GM12865 (cell line): ENCODE measurements around the gene KRT15.

Experiments used
- DNase-seq: peaks from one replicate; pipeline ENCODE4 v3.0.0; 2010; ENCODE audit warnings: low read depth
- H3K4me3 ChIP-seq: 2 replicates; pipeline ENCODE4 v1.5.1; 2011; ENCODE audit warnings: mild to moderate bottlenecking, low read depth, low read length, control low read depth
- CTCF ChIP-seq: IDR thresholded peaks from 2 replicates; pipeline ENCODE4 v1.5.1; 2011; ENCODE audit warnings: low read length, control low read depth, low read depth, inconsistent platforms; ENCODE audit not compliant: insufficient read depth; ENCODE audit errors: missing control alignments

The KRT15 gene

GRCh38 chr17:41533613-41534012, 14.9 kb upstream of the KRT15 start:
- DNase-seq: no peak

GRCh38 chr17:41532947-41533570, 14.4 kb upstream of the KRT15 start:
- no peak for DNase-seq
- H3K4me3 ChIP-seq: no peak overlapping the region
- no peak for TF ChIP-seq CTCF

More at GRCh38 chr17:41533613-41534012, 14.9 kb upstream of the KRT15 start:
- TF ChIP-seq CTCF: no peak
- no peak overlapping the region for H3K4me3 ChIP-seq

- no peak for DNase-seq
- TF ChIP-seq CTCF: no peak
- H3K4me3 ChIP-seq: no peak overlapping the region
Observed at GRCh38 chr17:41531993-41532392, 13.3 kb upstream of the KRT15 start.

GRCh38 chr17:41530062-41531048, 11.7 kb upstream of the KRT15 start:
- TF ChIP-seq CTCF: no peak
- no peak for DNase-seq
- H3K4me3 ChIP-seq: no peak overlapping the region

GRCh38 chr17:41529491-41529915, 10.8 kb upstream of the KRT15 start:
- no peak for DNase-seq
- TF ChIP-seq CTCF: no peak
- no peak overlapping the region for H3K4me3 ChIP-seq

GRCh38 chr17:41528959-41529353, 10.3 kb upstream of the KRT15 start:
- no peak overlapping the region for H3K4me3 ChIP-seq
- TF ChIP-seq CTCF: no peak
- DNase-seq: no peak
